Activated CD8-positive, alpha-beta memory T cell treated with anti-CD3 and anti-CD28 coated beads, Interleukin-2, amount 10 ng/mL, durations not matched to agents 7 days and 5 days (primary cell): ENCODE data around the gene DNAJC13. TPM values are rescaled to one million over a fixed set of nuclear protein-coding genes. Genes with fewer than 3 reads are reported as not detected.

ENCODE experiments used
- ATAC-seq: fragments of 150-1000 bp; cut with Tn5 transposase; one replicate; pipeline ENCODE4 v1.10.0; 2021; ENCODE audit warnings: moderate library complexity
- CTCF ChIA-PET: fragments of 350-600 bp; sonication (Branson Sonifier 250); formaldehyde crosslinking; loops from one replicate; lab custom pipeline; 2021; ENCODE audit warnings: antibody characterized with exemption; lab: Charles Lee
- DNase-seq: peaks from one replicate; pipeline ENCODE4 v3.0.0-alpha.2; 2020
- H3K27ac Mint-ChIP-seq: one replicate; pipeline ENCODE4 v1.8.0; 2021; ENCODE audit warnings: mild to moderate bottlenecking, mixed read lengths
- H3K27me3 Mint-ChIP-seq: one replicate; pipeline ENCODE4 v1.8.0; 2021; ENCODE audit warnings: mixed read lengths
- H3K36me3 Mint-ChIP-seq: one replicate; pipeline ENCODE4 v1.8.0; 2021; ENCODE audit warnings: mild to moderate bottlenecking, mixed read lengths
- H3K4me1 Mint-ChIP-seq: one replicate; pipeline ENCODE4 v1.8.0; 2021; ENCODE audit warnings: mixed read lengths
- H3K4me3 Mint-ChIP-seq: one replicate; pipeline ENCODE4 v1.8.0; 2021; ENCODE audit warnings: mild to moderate bottlenecking, moderate library complexity, mixed read lengths
- H3K9me3 Mint-ChIP-seq: one replicate; pipeline ENCODE4 v1.8.0; 2022; ENCODE audit warnings: low read depth, mixed read lengths
- total RNA-seq, 2 experiments: library from RNA; stranded (reverse); gene quantifications; one replicate each; pipeline ENCODE4 v1.2.3, GENCODE V29; 2021

DNAJC13 gene
- total RNA-seq, 2 experiments from 2014 or later, result 39.3 to 40.1 TPM

DNA sequence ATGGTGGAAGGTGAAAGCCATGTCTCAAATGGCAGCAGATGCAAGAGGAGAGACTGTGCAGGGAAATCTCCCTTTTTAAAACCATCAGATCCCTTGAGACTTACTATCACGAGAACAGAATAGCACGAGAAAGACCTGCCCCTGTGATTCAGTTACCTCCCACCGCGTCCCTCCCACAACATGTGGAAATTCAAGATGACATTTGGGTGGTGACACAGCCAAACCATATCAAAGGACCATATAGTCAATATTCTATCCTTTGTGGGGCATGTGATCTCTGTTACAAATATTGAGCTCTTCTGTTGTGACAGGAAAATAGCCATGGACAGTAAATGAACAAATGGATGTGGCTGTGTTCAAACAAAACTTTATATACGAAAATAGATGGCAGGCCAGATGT is 102.6 kb downstream of the DNAJC13 start:
- Mint-ChIP-seq H3K4me3 (no peak overlapping the region), H3K36me3 (peaks cover 70% of the 10 kb centered on the region), H3K9me3 (no peaks in the 10 kb centered on the region), H3K27ac (no peak overlapping the region), H3K4me1 (peaks cover 30% of the 10 kb centered on the region), H3K27me3 (no peaks in the 10 kb centered on the region)
- DNase-seq (no peak), ATAC-seq (no peak)
- CTCF ChIA-PET, result interaction anchor here (0.7 to 1.3 kb wide), 3 partner anchors 10 to 168 kb away, joined by 3 to 4 read pairs (median 4); no protein-coding TSS in a partner anchor

DNA sequence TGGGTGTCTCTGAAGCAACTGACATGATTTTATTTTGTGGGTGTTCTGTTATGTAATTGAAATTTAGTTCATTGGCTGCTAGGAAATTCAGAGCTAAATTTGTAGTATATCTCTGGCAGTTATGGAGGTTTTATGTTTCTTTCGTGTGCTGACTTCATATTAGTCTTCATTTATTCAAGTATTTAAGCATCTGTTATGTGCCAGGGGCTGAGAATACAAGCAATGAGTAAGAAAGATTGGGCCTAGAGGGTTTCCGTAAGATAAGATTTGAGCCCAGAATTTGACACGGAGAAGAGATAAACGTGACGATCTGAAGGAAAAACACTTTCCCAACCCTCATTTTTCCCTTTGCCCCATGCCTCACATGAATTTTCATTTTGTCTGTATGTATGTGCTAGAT is 104.6 kb downstream of the DNAJC13 start:
- no peak for DNase-seq
- H3K9me3 Mint-ChIP-seq, result no peaks in the 10 kb centered on the region
- ATAC-seq, result no peak
- H3K4me3 Mint-ChIP-seq, result peak overlapping the region; percentile 51
- H3K27me3 Mint-ChIP-seq, result no peaks in the 10 kb centered on the region
- H3K27ac Mint-ChIP-seq, result peak overlapping the region; percentile 83
- H3K4me1 Mint-ChIP-seq, result peaks cover 28% of the 10 kb centered on the region
- CTCF ChIA-PET, result interaction anchor here (1.1 to 1.2 kb wide), 3 partner anchors 9 to 121 kb away, joined by 3 to 4 read pairs (median 3); no protein-coding TSS in a partner anchor
- peaks cover 76% of the 10 kb centered on the region for H3K36me3 Mint-ChIP-seq

DNA sequence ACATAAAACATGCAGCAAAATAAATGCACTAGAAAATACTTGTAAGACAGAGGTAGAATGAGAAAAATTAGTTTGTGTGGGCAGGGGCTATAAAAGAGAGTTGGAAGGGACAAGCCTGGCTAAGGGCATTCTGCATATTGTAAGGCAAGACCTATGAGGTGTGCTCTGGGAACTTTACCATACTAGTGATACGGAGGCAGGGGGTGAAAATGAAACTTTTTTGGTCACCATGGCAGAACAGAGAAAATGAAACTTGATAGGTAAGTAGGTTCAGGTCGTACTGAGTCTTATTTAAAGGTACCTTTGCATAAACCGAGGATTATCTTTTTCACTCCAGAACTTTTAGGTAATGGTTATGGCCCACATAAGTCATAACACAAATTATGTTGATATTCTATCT is 105.1 kb downstream of the DNAJC13 start:
- Mint-ChIP-seq H3K4me1 (peaks cover 25% of the 10 kb centered on the region), H3K27ac (peak overlapping the region; percentile 83), H3K4me3 (peak overlapping the region; percentile 51), H3K36me3 (peaks cover 71% of the 10 kb centered on the region), H3K27me3 (no peaks in the 10 kb centered on the region), H3K9me3 (no peaks in the 10 kb centered on the region)
- CTCF ChIA-PET, result interaction anchor here (1.1 to 1.2 kb wide), 2 partner anchors 8 to 121 kb away, joined by 3 to 4 read pairs; no protein-coding TSS in a partner anchor
- DNase-seq (peak; percentile 44), ATAC-seq (peak; percentile 96)

DNA sequence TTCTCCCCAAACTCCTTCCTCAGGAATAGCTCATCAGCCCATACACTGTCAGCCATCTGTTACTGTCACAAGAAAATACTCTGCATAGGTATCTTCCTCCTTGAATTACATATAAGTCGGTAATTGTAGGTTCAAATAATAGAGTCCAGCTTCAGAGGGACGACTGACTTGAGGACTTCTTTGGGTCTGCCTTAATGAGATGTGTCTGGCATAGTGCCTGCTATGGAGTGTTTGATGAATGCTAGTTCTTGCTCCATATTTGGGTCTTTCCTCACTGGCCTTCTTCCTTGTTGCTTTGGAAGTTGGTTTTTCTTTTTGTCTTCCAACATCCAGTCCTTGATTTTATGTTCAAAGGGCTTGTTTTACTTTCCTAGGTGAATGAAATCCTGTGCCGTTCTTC is 113.3 kb downstream of the DNAJC13 start:
- H3K9me3 Mint-ChIP-seq, result no peaks in the 10 kb centered on the region
- H3K4me3 Mint-ChIP-seq, result no peak overlapping the region
- no peak for ATAC-seq
- H3K4me1 Mint-ChIP-seq, result no peaks in the 10 kb centered on the region
- H3K27ac Mint-ChIP-seq, result no peak overlapping the region
- CTCF ChIA-PET, result interaction anchor here (1.0 to 1.5 kb wide), 3 partner anchors 9 to 112 kb away, joined by 3 to 5 read pairs (median 3); no protein-coding TSS in a partner anchor
- H3K27me3 Mint-ChIP-seq, result no peaks in the 10 kb centered on the region
- DNase-seq, result no peak
- H3K36me3 Mint-ChIP-seq, result peaks cover 33% of the 10 kb centered on the region

DNA sequence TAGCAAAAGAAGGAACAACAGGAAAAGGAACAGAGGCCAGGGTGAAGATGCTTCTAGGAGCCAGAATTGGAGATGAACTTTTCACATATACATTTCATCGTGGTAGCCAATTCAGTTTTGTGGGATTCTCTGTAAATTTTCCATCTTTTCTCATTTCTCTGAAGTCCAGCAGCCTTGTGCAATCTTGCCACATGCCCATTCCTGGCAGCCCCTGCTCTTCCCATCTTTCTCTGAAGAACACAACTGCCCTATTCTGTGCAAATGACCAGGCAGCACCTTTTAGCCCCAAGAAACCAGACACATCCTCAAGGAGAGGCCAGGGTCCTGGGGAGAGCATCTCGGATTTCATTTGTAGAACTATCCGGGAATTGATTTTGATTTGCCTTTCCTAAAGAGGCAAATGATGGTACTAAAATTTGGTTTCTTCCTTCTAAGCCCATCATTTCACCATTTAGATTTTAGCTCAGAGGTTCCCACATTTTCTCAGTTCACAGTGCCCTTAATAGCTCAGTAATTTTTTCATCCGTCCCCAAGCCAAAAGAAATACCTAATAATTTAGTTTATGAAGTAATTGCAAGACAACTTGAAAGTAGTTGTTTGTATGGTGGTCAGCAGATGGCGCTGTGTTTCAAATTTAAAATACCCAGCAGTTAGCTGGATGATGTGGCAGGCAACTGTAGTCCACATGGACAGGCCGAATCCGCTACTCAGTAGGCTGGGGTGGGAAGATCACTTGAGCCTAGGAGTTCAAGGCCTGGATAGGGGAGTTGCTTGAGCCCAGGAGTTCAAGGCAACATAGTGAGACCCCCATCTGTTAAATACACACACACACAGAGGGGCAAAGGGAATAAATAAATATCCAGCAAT is 118.5 kb downstream of the DNAJC13 start:
- Mint-ChIP-seq H3K4me3 (no peak overlapping the region), H3K4me1 (peaks cover 8% of the 10 kb centered on the region), H3K9me3 (no peaks in the 10 kb centered on the region), H3K27ac (no peak overlapping the region), H3K36me3 (peaks cover 24% of the 10 kb centered on the region), H3K27me3 (no peaks in the 10 kb centered on the region)
- ATAC-seq, result peak; percentile 68
- DNase-seq, result peak; percentile 66
- CTCF ChIA-PET, result interaction anchor here (0.7 to 7.3 kb wide), 20 partner anchors 10 to 186 kb away, joined by 3 to 81 read pairs (median 4); no protein-coding TSS in a partner anchor

DNA sequence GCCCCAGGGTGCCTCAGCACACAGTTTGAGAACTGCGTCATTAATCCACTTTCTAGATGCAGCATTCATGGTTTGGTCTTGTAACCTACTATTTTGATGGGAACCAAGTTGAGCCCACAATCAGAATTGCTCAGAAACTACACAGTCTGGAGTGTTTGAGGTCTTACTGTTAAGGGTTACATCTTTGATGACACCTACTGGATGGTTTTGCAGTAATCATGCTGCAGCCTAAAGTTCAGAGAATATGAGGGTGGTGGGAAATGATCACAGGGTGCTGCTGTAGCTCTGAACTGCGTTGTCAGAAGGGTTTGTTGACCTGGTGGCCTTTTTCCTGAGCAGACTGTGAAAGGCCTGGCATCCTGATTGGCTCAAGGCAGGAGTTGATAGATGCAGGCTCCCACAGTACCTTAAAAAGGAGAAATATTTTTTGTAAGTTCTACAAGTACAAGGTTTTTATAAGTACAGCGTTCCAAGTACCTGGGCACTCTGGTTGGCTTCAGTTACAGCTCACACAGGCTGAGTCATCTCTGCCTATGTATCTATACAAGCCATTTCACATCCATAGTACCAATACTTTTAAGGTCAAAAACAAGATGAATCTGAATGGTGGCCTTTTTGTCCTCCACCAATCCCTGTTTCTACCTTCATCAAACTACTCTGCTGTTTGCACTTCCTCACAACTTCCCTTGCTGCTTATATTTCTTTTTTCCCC is 119.3 kb downstream of the DNAJC13 start:
- ATAC-seq, result no peak
- no peak overlapping the region for H3K4me3 Mint-ChIP-seq
- no peaks in the 10 kb centered on the region for H3K9me3 Mint-ChIP-seq
- no peak overlapping the region for H3K27ac Mint-ChIP-seq
- CTCF ChIA-PET, result interaction anchor here (0.8 to 7.3 kb wide), 21 partner anchors 8 to 187 kb away, joined by 3 to 81 read pairs (median 4); no protein-coding TSS in a partner anchor
- peaks cover 29% of the 10 kb centered on the region for H3K36me3 Mint-ChIP-seq
- H3K27me3 Mint-ChIP-seq, result no peaks in the 10 kb centered on the region
- no peak for DNase-seq
- peaks cover 8% of the 10 kb centered on the region for H3K4me1 Mint-ChIP-seq

DNA sequence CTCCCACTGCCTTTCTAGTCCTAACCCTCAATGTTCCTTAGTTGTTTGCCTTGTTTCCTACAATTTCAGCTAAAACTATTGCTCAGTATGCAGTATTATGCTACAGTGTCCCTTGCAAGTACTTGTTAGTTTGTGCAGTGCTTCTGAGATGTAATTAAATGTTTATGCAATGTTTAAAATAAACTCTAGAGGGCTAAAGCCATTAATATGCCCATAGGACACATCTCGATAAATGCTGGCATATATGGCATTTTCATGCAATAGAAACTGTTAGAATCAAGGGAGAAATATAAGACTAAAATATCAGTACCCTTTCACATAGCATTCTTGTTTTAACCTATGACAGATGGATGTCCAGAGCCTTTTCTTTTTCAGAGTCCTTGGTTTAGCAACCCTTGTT is 120.0 kb downstream of the DNAJC13 start:
- CTCF ChIA-PET, result interaction anchor here (0.9 to 7.3 kb wide), 7 partner anchors 8 to 153 kb away, joined by 3 to 81 read pairs (median 11); no protein-coding TSS in a partner anchor
- H3K27me3 Mint-ChIP-seq, result no peaks in the 10 kb centered on the region
- H3K4me1 Mint-ChIP-seq, result peaks cover 15% of the 10 kb centered on the region
- ATAC-seq (no peak), DNase-seq (no peak)
- peaks cover 31% of the 10 kb centered on the region for H3K36me3 Mint-ChIP-seq
- H3K4me3 Mint-ChIP-seq, result no peak overlapping the region
- peak overlapping the region; percentile 34 for H3K27ac Mint-ChIP-seq
- no peaks in the 10 kb centered on the region for H3K9me3 Mint-ChIP-seq

DNA sequence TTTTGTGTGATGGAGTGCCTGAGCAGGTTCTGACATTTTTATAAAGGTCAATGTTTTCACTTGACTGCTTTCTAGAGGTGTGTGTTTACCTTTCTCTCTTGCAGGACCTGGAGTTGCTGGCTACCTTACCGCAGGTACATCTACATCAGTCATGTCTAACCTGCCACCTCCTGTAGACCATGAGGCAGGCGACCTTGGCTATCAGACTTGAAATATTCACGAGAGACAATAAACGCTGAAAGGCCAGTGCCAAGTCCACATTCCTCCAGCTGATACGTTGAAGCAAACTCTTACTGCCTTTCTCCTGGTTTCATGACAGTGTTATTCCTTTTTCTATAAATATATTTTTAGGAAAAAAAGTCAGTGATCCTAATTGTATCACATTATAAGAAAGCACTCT is 120.8 kb downstream of the DNAJC13 start:
- no peaks in the 10 kb centered on the region for H3K9me3 Mint-ChIP-seq
- H3K36me3 Mint-ChIP-seq, result peaks cover 33% of the 10 kb centered on the region
- H3K4me1 Mint-ChIP-seq, result peaks cover 23% of the 10 kb centered on the region
- CTCF ChIA-PET, result interaction anchor here (1.0 to 7.3 kb wide), 4 partner anchors 9 to 120 kb away, joined by 3 to 81 read pairs (median 14); no protein-coding TSS in a partner anchor
- ATAC-seq, result no peak
- H3K27ac Mint-ChIP-seq, result no peak overlapping the region
- H3K27me3 Mint-ChIP-seq, result no peaks in the 10 kb centered on the region
- no peak overlapping the region for H3K4me3 Mint-ChIP-seq
- DNase-seq, result no peak

DNA sequence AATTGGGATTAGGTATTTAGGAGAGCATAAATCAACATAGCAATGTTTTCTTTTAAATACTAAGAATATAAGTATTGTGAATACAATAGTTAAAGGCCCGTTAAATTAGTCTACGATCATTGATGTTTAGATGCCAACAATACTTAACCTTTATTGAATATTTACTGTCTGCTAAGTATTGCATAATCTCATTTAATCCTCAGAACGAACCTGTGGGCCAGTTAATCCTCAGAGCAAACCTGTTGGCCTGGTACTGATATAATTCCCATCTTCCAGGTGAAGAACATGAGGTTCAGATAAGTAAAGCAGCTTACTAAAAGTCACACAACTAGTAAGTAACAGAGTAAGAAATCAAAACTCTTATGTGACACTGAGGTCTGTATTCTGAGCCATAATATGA is 122.4 kb downstream of the DNAJC13 start:
- peaks cover 30% of the 10 kb centered on the region for H3K36me3 Mint-ChIP-seq
- CTCF ChIA-PET, result interaction anchor here (0.7 to 1.2 kb wide), 3 partner anchors 10 to 103 kb away, joined by 3 to 5 read pairs (median 3); no protein-coding TSS in a partner anchor
- H3K9me3 Mint-ChIP-seq, result no peaks in the 10 kb centered on the region
- H3K27ac Mint-ChIP-seq, result no peak overlapping the region
- DNase-seq (no peak), ATAC-seq (no peak)
- H3K4me1 Mint-ChIP-seq, result peaks cover 31% of the 10 kb centered on the region
- no peak overlapping the region for H3K4me3 Mint-ChIP-seq
- no peaks in the 10 kb centered on the region for H3K27me3 Mint-ChIP-seq

DNA sequence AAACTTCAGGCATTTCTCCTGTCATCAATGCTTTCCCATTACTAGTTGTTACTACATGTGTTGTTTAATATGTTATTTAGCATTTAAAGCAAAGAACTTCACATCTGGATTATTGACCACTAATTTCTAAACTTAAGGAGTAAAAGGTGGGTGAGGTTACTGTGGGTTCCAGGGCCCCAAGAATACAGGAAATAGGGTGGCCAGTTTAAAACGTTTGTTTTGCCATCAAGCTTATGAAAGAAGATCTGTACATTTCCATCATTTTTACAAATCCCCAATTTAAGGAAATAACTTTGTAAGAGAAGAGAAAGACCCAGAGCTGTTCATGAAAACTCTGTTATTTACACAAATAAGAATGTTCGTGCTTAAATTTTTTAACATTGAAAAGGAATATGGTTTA is 125.3 kb downstream of the DNAJC13 start:
- peaks cover 26% of the 10 kb centered on the region for H3K36me3 Mint-ChIP-seq
- H3K4me3 Mint-ChIP-seq, result no peak overlapping the region
- no peak for ATAC-seq
- no peak for DNase-seq
- peaks cover 24% of the 10 kb centered on the region for H3K4me1 Mint-ChIP-seq
- no peak overlapping the region for H3K27ac Mint-ChIP-seq
- CTCF ChIA-PET, result interaction anchor here (1.2 to 1.3 kb wide), 2 partner anchors 10 to 102 kb away, joined by 3 read pairs; no protein-coding TSS in a partner anchor
- H3K9me3 Mint-ChIP-seq, result no peaks in the 10 kb centered on the region
- no peaks in the 10 kb centered on the region for H3K27me3 Mint-ChIP-seq

DNA sequence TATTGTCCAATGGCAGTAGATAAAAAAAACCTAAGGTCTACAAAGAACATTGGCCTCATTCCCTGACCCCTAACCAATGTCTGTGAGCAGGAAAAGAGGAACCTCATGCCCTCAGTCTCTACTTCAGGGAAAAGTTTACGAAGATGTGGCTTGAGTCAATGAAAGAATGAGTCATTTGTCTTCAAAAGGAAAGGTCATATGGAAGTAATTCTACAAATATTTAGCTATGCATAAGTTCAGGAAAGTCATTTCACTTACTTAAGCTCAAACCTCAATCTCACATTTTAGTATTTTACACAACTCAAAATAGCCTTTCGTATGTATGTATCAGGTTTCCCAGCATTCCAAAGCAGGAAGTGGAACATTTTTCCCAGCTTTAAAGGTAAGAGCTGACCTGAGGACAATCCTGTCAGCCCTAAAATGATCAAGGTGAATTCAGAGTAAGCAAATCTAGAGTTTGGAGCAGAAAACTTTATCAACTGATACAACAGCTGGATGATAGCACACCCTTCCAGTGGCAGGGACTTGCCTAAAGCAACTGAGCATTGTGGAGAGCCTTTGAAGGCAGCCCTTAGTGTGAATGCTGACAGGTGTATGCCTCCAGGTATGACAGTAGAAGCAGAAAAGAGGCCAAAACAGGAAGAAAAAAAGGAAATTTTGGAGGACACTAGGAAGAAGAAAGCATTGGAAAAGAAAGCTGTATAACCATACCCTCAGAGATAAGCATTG is 125.9 kb downstream of the DNAJC13 start:
- DNase-seq, result no peak
- CTCF ChIA-PET, result interaction anchor here (1.2 to 1.3 kb wide), 2 partner anchors 10 to 102 kb away, joined by 3 read pairs; no protein-coding TSS in a partner anchor
- peak; percentile 45 for ATAC-seq
- Mint-ChIP-seq H3K27ac (peak overlapping the region; percentile 37), H3K27me3 (no peaks in the 10 kb centered on the region), H3K36me3 (peaks cover 24% of the 10 kb centered on the region), H3K9me3 (no peaks in the 10 kb centered on the region), H3K4me1 (peaks cover 27% of the 10 kb centered on the region), H3K4me3 (no peak overlapping the region)

DNA sequence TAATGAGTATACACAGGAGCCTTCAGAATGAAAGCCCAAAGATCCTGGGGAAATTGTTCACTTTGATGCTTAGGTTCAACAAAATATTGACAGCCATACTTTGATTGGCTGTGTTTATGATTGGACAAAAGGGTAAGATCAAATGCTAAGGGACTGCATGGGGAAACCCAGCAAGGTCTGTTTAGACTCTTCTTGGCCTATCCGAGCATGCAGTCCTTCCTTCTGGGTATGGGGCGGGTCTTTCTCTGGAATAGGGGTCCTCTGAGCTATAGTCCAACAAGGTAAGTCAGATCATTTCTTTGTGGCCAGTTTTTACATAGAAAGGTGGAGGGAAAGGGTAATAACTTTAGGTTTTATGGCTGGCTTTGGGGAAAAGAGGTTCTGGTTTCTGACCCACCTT is 126.8 kb downstream of the DNAJC13 start:
- CTCF ChIA-PET, result interaction anchor here (2.6 kb wide), 1 partner anchor 8 kb away, joined by 9 read pairs; no protein-coding TSS in a partner anchor
- H3K27ac Mint-ChIP-seq, result no peak overlapping the region
- H3K4me1 Mint-ChIP-seq, result peaks cover 29% of the 10 kb centered on the region
- H3K27me3 Mint-ChIP-seq, result no peaks in the 10 kb centered on the region
- no peak for ATAC-seq
- no peaks in the 10 kb centered on the region for H3K9me3 Mint-ChIP-seq
- no peak overlapping the region for H3K4me3 Mint-ChIP-seq
- DNase-seq, result no peak
- H3K36me3 Mint-ChIP-seq, result peaks cover 23% of the 10 kb centered on the region
